CD4-positive, alpha-beta T cell treated with Interleukin-6 at 100 ng/mL for 8 hours (primary cell): ENCODE data around the gene GPRC5B.

ENCODE experiments used
- DNase-seq: peaks from one replicate; pipeline ENCODE4 v3.0.0-alpha.2; 2020; ENCODE audit warnings: mixed read lengths, low spot score

The GPRC5B gene

DNA sequence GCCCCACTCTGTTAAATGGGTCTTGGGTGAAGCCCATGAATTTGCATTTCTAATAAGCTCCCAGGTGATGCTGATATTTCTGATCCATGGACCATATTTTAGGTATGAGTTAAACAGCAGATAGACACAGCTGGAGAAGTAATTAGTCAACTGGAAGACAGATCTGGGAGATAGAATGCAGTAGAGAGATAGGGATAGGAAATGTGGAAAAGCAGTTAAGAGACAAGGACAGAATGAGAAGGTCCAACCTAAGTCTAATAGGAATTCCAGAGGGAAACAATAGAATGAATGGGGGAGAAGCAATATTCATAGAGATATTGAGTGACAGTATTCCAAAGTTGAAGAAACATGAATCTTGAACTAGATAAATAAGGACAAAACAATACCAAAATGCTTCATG is 71.7 kb downstream of the GPRC5B start:
- no peak for DNase-seq

DNA sequence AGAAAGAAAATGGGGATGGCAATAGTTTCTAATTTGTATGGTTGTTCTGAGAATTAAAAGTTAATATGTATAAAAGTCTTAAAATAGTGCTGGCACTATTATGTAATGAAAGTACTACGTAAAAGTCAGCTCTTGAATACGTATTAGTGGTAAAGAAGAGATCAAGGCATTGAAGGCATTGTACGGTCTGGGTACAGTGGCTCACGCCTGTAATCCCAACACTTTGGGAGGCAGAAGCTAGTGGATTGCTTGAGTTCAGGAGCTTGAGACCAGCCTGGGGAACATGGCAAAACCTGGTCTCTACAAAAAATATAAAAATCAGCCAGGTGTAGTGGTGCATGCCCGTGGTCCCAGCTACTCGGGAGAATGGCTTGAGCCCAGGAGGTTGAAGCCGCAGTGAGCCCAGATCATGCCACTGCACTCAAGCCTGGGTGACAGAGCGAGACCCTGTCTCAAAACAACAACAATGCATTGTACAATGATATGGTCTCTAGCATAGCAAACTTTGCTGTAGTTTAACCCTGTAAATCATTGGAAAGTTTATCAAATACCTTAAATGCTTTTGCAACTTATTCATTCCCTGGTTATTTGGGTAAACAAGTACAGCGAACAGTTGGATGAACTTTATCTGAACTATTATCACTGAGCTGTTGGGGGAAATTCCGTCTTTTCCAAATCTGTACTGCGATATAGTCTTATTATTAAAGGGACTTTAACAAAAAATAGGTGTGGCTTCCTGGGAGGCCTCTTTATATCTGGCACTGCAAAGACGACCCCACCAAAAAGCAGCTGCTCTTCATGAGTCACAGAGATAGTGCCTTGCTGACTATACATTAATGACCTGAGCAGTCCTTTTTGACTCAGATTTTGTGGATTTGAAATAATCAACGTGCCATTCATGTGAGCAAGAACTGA is 73.6 kb downstream of the GPRC5B start:
- DNase-seq = no peak

DNA sequence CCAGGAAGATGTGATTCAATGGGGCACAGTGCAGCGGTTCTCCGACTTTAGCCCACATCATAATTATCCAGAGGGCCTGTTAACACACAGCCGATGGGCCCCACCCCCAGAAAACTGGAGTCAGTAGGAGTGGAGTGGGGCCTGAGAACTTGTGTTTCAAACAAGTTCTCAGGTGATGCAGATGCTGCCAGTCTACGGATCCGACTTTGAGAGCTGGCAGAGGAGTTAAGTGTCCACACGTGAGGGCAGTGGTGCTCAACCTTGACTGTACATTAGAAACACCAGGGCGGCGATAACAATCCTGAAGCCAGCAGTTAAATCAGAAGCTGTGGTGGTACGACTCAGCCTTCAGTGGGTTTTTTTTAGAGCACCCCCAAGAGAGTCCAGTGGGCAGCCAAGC is 75.0 kb downstream of the GPRC5B start:
- no peak for DNase-seq

DNA sequence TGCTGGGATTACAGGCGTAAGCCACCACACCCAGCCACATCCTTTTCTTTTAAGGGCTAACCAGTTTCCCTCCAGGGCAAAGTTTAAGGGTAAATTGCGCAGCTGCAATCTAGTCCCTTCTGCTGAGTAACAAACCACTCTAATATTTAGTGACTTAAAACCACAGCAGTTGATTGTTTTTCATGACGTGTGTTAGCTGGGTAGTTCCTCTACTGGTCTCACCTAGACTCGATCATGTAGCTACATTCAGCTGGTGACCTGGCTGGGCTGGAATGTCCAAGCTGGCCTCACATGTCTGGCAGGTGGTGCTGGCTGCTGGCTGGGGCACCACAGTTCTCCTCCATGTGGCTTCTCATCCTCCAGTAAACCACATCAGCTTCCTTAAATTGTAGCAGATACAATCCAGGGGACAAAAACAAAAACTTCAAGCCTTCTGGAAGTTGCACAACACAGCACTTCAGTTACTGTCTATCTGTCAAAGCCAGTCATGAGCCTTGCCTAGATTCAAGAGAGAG is 75.5 kb downstream of the GPRC5B start:
- no peak for DNase-seq

GRCh38 chr16:19808061-19808641 is 76.5 kb downstream of the GPRC5B start:
- DNase-seq = no peak
